Activated T-cell treated with anti-CD3 and anti-CD28 coated beads, Interleukin-2, amount 50 U/mL, for 4 hours (primary cell): Measurements from ENCODE around the gene SFN. TPM values are rescaled to one million over a fixed set of nuclear protein-coding genes. Genes with fewer than 3 reads are reported as not detected.

ENCODE experiments used
- ATAC-seq, 2 donors: fragments of 200-7000 bp; cut with Tn5 transposase; one replicate each; pipeline ENCODE4 v1.10.0; 2021
- DNase-seq: peaks from one replicate; pipeline ENCODE4 v3.0.0-alpha.2; 2020
- H3K27me3 Mint-ChIP-seq: one replicate; pipeline ENCODE4 v1.8.0; 2021; ENCODE audit warnings: low read depth, mixed read lengths
- H3K36me3 Mint-ChIP-seq: one replicate; pipeline ENCODE4 v1.8.0; 2022; ENCODE audit warnings: mixed read lengths; ENCODE audit not compliant: insufficient read depth
- H3K4me1 Mint-ChIP-seq: one replicate; pipeline ENCODE4 v1.8.0; 2021; ENCODE audit warnings: low read depth, mixed read lengths
- H3K4me3 Mint-ChIP-seq: one replicate; pipeline ENCODE4 v1.8.0; 2021; ENCODE audit warnings: mild to moderate bottlenecking, moderate library complexity, mixed read lengths
- H3K9me3 Mint-ChIP-seq: one replicate; pipeline ENCODE4 v1.8.0; 2021; ENCODE audit warnings: mixed read lengths
- total RNA-seq, 3 donors: library from RNA; stranded (reverse); gene quantifications; one replicate each; pipeline ENCODE4 v1.2.1, GENCODE V29; 2021

The SFN gene
- total RNA-seq, 3 donors from 2014 or later = 0.19 to 0.61 (median 0.24) TPM

DNA sequence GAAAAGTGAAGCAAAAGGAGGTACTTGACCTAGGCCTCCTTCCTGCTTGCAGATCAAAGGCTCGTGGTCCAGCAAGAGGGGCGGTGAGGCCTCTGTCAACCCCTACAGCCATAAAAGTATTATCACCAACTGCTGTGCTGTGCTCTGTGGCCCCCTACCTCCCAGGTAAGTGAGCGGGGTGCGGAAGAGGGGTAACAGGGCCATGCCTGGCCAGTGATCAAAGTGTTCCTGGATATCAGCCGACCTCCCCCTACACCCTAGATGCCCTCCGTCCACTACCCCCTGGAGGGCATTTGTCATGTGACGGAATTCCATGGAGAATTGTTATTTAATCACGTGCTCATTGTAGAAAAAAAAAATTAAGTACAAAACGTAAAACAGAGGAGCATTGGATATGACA lies 10.2 kb upstream of the SFN start:
- Mint-ChIP-seq H3K9me3 (no peaks in the 10 kb centered on the region), H3K4me3 (no peak overlapping the region), H3K4me1 (no peaks in the 10 kb centered on the region), H3K36me3 (peaks cover 36% of the 10 kb centered on the region), H3K27me3 (no peaks in the 10 kb centered on the region)
- DNase-seq (no peak), ATAC-seq (no peak)

DNA sequence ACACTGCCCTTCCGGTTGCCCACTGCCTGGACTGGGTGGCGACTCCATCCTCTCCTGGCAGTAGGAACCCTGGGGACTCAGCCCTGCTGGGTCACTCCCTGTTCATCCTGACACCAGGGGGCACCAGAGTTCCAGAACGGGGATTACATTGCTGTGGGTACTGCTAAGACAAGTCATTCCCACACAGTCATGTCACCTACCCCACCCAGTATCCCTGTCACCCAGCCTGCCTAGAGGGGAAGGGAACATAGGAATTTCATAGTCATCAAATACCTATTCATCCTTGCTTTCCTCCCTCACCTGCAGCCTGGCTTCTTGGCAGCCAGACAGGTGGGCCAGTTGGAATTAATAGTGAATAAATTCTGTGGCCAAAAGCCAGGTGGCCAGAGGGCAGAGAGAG lies 9.8 kb upstream of the SFN start:
- Mint-ChIP-seq H3K4me3 (no peak overlapping the region), H3K9me3 (no peaks in the 10 kb centered on the region), H3K27me3 (no peaks in the 10 kb centered on the region), H3K4me1 (no peaks in the 10 kb centered on the region), H3K36me3 (peaks cover 33% of the 10 kb centered on the region)
- peak; percentile 85 for DNase-seq
- peak; percentile 90 for ATAC-seq

DNA sequence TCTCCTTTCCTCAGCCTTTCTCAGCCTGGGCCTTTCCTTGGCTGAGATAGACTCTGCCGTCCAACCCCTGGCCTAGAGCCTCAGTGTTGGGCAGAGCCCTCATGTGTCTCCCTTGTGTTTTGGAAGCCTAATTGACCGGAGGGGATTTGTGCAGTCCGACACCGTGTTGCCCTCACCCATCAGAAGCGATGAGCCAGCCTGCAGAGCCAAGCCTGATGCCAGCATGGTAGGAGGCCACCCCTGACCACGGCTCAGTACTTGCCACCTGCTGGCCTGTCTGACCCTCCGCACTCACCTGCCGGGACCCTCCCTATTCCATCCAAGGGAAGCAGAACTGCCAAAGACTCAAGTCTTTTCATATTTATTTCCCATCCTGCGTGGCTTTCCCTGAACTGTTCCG lies 9.3 kb upstream of the SFN start:
- Mint-ChIP-seq H3K4me1 (no peaks in the 10 kb centered on the region), H3K36me3 (peaks cover 30% of the 10 kb centered on the region), H3K9me3 (no peaks in the 10 kb centered on the region), H3K4me3 (no peak overlapping the region), H3K27me3 (no peaks in the 10 kb centered on the region)
- no peak for ATAC-seq
- no peak for DNase-seq

DNA sequence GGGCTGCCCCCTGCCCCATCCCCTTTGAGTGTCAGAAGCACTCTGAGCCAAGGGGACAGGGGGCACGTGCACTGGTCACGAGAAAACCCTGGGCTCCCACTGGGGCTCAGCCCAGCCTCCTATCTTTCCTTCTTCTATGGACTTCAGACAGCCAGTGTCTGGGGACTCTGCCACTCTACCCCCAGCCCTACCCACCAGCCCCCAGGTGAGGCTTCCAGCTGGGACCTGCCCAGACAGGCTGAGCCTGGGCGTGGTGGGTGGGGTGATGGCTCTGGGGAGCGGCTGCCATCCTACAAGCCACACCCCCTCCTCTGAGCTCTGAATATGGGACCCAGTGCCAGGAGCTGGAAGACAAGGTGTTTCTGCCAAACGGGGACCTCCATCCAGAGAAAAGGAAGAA lies 8.0 kb upstream of the SFN start:
- Mint-ChIP-seq H3K4me3 (no peak overlapping the region), H3K36me3 (peaks cover 27% of the 10 kb centered on the region), H3K9me3 (no peaks in the 10 kb centered on the region), H3K27me3 (no peaks in the 10 kb centered on the region), H3K4me1 (no peaks in the 10 kb centered on the region)
- DNase-seq (no peak), ATAC-seq (no peak)

DNA sequence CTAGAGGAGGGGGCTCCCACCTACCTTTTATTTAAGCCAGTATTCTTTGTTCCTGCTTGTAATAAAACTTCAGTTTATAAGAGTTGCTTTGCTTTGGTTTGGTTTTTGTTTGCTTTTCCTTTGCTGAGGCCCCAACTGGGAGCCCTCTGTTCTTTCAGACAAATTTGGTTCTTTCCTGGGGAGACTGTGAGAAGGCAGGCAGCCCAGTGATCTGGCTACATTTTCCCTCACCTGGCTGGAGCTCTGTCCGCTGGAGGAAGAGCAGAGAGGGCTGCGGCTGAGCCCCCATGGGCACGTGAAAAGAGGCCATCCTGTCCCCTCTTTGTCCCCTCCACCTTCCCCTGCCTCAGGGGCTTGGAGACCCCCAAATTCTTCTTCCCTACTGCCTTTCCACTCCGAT lies 7.3 kb upstream of the SFN start:
- ATAC-seq = no peak
- DNase-seq = no peak
- H3K27me3 Mint-ChIP-seq = no peaks in the 10 kb centered on the region
- no peak overlapping the region for H3K4me3 Mint-ChIP-seq
- H3K36me3 Mint-ChIP-seq = peaks cover 22% of the 10 kb centered on the region
- no peaks in the 10 kb centered on the region for H3K4me1 Mint-ChIP-seq
- H3K9me3 Mint-ChIP-seq = no peaks in the 10 kb centered on the region

DNA sequence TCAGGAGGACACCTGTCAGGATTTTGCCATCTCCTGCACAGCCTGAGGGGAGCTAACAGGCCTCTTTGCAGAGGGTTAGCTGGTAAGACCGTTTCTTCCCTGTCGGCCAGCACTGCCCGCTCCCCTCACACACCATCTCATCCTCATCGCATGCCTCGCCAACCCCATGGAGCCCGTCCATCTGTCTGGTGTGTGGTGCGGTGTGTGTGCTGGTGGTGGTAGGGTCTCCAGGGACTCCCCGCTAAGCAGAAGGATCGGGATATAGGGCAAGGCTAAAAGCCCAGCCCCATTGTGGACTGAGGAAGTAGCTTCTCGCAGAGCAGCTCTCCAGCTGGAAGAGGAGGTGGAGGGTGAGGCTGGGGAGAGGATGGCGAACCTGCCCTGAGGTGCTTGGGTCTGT lies 6.8 kb upstream of the SFN start:
- Mint-ChIP-seq H3K27me3 (no peaks in the 10 kb centered on the region), H3K9me3 (no peaks in the 10 kb centered on the region), H3K4me1 (no peaks in the 10 kb centered on the region), H3K4me3 (no peak overlapping the region), H3K36me3 (peaks cover 22% of the 10 kb centered on the region)
- DNase-seq (no peak), ATAC-seq (no peak)

DNA sequence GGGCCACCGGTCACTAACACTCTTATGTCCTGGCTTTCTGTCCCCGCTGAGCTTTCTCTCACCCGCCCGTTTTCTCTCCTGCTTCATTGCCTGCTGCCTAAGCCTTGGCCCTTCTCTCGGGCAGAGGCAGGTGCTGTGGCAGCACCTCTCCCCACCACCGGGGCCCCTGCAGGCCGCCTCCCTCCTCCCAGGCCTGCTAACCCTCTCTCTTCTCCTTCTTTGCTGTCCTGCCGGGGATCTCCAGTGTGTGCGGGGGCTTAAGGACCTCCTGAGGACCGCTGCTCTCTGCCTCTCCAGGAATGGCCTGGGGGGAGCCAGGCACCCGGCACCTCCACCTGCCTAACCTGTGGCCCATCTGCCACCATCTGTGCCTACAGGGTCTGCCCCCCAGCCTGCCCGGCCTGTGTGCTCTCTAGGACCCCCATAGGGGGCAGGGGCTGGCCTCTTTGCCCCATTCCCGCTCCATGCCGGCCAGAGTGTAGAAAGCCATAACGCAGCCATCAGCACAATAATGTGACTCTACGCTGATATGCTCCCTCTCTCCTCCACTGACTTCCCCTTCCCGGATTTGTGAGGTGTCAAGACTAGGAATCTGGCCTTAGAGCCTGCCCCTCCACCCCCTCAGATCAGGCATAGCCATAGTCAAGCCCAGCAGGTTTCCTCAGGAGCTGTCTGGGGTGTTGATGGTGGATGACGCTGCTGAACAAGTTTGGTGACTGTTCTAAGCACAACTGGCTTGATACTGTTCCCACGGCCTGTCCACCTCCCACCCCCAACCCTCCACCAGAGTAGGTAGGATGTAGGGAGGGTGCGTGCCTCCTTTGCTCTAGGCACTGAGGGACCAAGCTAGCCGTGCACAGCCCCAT lies 6.1 kb upstream of the SFN start:
- Mint-ChIP-seq H3K36me3 (peaks cover 15% of the 10 kb centered on the region), H3K27me3 (no peaks in the 10 kb centered on the region), H3K4me1 (no peaks in the 10 kb centered on the region), H3K9me3 (no peaks in the 10 kb centered on the region), H3K4me3 (no peak overlapping the region)
- no peak for DNase-seq
- no peak for ATAC-seq

DNA sequence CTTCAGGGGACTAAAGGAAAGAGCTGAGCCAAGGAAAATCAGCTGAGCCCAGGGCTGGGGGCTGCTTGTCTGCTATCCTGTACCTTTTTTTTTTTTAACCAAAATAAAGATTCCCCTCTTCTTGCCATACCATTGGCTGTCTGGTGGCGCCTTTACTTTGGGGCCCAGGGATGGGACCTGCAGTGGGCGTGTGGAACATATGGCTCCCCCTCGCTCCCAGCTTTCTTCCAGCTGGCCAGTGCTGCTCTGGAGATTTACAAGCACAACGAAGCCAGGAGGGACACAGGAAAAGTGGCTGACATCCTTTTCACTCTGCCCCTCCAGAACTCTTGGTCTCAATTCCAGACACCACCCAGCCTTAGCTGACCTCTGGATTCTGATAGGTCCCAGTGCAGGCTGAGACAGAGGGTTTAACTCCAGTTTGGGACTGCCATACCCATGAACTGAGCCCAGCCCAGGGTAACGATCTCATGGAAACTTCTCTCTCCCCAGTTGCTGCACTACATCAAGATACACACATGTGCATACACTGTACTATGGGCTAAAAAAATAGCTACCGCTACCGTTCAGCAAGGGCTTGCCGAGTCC lies 5.4 kb upstream of the SFN start:
- no peak for DNase-seq
- no peaks in the 10 kb centered on the region for H3K9me3 Mint-ChIP-seq
- H3K4me1 Mint-ChIP-seq = peaks cover 7% of the 10 kb centered on the region
- no peaks in the 10 kb centered on the region for H3K27me3 Mint-ChIP-seq
- H3K4me3 Mint-ChIP-seq = no peak overlapping the region
- no peak for ATAC-seq
- peaks cover 11% of the 10 kb centered on the region for H3K36me3 Mint-ChIP-seq

DNA sequence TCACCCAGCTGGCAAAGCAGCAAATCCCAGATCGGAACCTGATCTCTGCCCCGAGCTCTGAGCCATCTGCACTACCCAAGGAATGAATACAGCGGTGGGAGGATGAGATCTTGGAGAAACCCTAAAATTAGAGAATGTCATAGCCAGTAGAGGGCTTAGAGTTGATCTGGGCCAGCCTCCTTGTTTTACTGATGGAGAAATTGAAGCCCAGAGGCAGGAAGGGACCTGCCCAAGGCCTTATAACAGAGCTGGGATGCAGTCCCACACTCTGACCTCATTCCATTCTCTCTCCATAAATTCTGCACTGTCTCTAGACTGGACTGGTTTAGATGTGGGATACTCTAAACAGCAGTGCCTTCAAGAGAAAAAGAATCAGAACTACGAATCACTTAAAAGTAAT lies 4.8 kb upstream of the SFN start:
- no peaks in the 10 kb centered on the region for H3K9me3 Mint-ChIP-seq
- H3K4me3 Mint-ChIP-seq = no peak overlapping the region
- H3K4me1 Mint-ChIP-seq = peaks cover 13% of the 10 kb centered on the region
- H3K36me3 Mint-ChIP-seq = peaks cover 5% of the 10 kb centered on the region
- no peak for DNase-seq
- ATAC-seq = no peak
- H3K27me3 Mint-ChIP-seq = no peaks in the 10 kb centered on the region

DNA sequence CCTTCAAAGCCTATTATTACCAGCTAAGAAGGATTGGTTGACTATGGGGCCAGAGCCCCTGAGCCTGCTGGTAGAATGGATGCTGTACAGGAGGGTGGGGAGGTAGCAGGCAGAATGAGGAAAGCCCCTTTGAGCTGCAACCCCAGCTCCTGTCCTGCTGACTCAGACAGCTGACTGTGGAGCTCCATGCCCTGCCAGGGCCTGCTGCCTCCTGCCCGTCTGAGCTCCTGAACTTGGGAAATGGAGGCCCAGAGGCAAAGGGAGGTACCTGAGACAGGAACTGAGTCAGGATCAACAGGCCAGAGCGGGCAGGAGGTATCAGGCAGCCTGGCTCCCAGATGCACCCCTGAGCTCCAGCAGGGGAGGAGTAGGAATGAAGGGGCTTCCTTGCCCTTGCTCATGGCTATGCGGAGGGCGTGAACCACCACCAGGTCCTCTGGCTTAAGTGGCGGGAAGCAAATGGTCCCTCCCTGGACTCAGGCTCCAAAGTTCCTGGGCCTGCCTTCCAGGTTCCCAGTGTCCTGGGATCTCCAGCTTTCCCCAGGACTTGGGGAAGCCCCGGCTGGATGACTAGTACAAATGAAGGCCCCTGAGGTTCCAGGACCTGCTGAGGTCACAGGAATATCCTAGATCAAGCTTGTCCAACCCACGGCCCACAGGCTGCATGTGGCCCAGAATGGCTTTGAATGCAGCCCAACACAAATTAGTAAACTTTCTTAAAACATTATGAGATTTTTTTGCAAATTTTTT lies 3.9 kb upstream of the SFN start:
- Mint-ChIP-seq H3K4me3 (no peak overlapping the region), H3K36me3 (peaks cover 4% of the 10 kb centered on the region), H3K4me1 (peaks cover 19% of the 10 kb centered on the region), H3K27me3 (no peaks in the 10 kb centered on the region), H3K9me3 (no peaks in the 10 kb centered on the region)
- DNase-seq (no peak), ATAC-seq (no peak)

DNA sequence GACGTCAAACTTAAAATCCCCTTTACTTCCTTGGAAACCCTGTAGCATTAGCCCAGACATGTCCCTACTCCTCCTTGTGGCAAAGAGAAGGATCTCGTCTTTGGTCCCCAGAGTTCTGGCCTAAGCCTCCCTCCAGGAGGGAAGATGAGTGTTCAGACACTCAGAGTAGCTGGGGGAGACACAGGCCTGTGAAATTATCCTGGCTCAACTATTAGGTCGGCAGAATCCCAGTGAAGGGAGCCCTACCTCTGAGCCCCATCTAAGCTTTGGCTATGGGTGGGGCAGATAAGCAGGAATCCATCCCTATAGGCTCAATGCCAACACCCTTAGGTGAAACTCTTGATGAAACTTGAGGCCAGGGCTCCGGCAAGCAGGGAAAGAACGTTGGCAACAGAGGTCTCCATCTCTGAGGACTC lies 1.7 kb upstream of the SFN start:
- H3K9me3 Mint-ChIP-seq = no peaks in the 10 kb centered on the region
- H3K36me3 Mint-ChIP-seq = peaks cover 4% of the 10 kb centered on the region
- ATAC-seq (no peak), DNase-seq (no peak)
- peaks cover 25% of the 10 kb centered on the region for H3K4me1 Mint-ChIP-seq
- H3K27me3 Mint-ChIP-seq = no peaks in the 10 kb centered on the region
- no peak overlapping the region for H3K4me3 Mint-ChIP-seq

DNA sequence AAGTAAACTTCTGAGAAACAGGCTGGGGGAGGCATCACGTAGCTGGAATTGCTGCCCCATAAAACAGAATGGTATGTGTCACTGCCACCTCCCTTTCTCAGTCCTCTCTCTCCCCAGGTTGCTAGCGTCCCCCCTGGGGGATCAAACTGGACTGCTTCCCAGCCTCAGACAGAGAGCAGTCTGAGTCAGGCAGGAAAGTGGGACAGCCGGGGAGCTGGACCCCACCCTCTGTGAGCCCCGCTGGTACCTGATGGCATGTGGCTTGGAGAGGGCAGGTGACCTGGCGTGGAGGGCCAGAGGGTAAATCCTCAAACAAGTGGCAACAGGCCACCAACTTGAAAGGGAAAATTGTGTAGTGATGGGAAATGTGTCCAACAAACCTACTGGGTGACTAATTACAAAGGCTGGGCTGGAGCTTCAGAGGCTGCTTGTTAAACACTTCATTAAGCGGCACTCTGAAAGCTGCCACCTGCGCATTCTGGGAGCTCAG lies 1.0 kb upstream of the SFN start:
- Mint-ChIP-seq H3K9me3 (no peaks in the 10 kb centered on the region), H3K27me3 (no peaks in the 10 kb centered on the region), H3K4me1 (peaks cover 25% of the 10 kb centered on the region), H3K36me3 (peaks cover 3% of the 10 kb centered on the region), H3K4me3 (no peak overlapping the region)
- ATAC-seq = no peak
- DNase-seq = no peak

DNA sequence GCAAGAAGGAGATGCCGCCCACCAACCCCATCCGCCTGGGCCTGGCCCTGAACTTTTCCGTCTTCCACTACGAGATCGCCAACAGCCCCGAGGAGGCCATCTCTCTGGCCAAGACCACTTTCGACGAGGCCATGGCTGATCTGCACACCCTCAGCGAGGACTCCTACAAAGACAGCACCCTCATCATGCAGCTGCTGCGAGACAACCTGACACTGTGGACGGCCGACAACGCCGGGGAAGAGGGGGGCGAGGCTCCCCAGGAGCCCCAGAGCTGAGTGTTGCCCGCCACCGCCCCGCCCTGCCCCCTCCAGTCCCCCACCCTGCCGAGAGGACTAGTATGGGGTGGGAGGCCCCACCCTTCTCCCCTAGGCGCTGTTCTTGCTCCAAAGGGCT lies 732 bp downstream of the SFN start:
- H3K36me3 Mint-ChIP-seq = no peaks in the 10 kb centered on the region

DNA sequence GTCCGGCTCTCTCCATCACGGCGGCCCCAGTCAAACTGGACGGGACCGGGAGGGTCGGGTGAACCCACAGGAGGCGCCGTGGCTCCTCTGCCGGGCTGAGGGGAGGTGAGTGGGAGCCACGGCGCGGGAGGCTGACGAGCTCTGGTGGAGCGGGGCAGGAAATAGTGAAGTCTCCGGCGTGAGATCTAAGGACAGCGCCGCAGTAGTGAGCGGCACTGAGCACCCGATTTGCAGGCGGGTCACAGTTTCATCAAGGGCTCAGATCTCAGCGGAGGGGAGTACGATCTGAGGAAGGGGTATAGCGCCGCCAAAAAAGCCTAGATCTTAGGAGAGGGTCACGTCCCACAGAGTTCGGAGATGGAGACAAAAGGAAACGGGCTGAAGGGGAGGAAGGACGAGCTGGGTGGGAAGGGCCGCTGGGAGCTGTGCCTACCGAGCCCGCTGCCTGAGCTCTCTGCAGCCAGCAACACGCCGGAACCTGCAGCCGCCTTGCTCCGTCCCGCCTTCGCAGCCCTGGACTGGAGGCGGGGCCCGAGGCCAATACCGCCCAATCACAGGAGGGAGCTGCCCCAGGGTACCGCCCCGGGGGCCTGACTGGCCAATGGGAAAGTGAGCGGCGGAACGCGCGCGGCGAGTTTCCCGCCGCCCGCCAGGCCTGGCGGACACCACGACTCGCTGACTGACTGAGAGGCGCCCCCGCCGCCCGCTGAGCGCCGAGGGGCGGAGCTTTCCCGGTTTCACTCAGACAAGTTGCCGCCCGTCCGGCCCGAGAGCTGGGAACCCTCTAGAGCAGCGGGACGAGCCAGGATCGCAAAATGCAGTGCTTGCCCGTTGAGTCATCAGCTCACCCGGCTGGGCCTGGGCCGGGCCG lies 1.9 kb downstream of the SFN start:
- Mint-ChIP-seq H3K9me3 (no peaks in the 10 kb centered on the region), H3K4me1 (peaks cover 25% of the 10 kb centered on the region), H3K4me3 (peak overlapping the region; percentile 87), H3K36me3 (no peaks in the 10 kb centered on the region), H3K27me3 (no peaks in the 10 kb centered on the region)
- ATAC-seq (peak; percentile 95 to 98), DNase-seq (peak; percentile 90)

More for the DNA sequence above, 732 bp downstream of the SFN start:
- H3K4me1 Mint-ChIP-seq = peaks cover 25% of the 10 kb centered on the region
- DNase-seq (no peak), ATAC-seq (no peak)
- H3K27me3 Mint-ChIP-seq = no peaks in the 10 kb centered on the region
- peak overlapping the region; percentile 87 for H3K4me3 Mint-ChIP-seq
- H3K9me3 Mint-ChIP-seq = no peaks in the 10 kb centered on the region
